Raji (cell line): Measurements from ENCODE around the gene GRIA4.

Experiments used
- POLR2A ChIP-seq: IDR thresholded peaks from 2 replicates; pipeline ENCODE4 v1.6.1; 2011; ENCODE audit warnings: low read depth, low read length, control low read depth; ENCODE audit not compliant: insufficient read depth

GRIA4 gene

GRCh38 chr11:105609832-105610781 lies at the start of gene GRIA4:
Gene GRIA4 (plus strand): TSS chr11:105610073. CDS start chr11:105610998, 925 bp downstream.
- no peak for TF ChIP-seq POLR2A

GRCh38 chr11:105573091-105573490 lies 36.8 kb upstream of the GRIA4 start:
- no peak for TF ChIP-seq POLR2A

- no peak for TF ChIP-seq POLR2A
These were observed 34.9 kb upstream of the GRIA4 start for GRCh38 chr11:105574974-105575373.

- TF ChIP-seq POLR2A: no peak
These were observed 32.2 kb upstream of the GRIA4 start for GRCh38 chr11:105577641-105578040.

- no peak for TF ChIP-seq POLR2A
These were observed 30.8 kb upstream of the GRIA4 start for GRCh38 chr11:105579111-105579510.

- TF ChIP-seq POLR2A: no peak
These were observed 27.4 kb upstream of the GRIA4 start for GRCh38 chr11:105582497-105582896.

GRCh38 chr11:105588001-105588400 lies 21.9 kb upstream of the GRIA4 start:
- TF ChIP-seq POLR2A: no peak

- no peak for TF ChIP-seq POLR2A
These were observed 20.5 kb upstream of the GRIA4 start for GRCh38 chr11:105589346-105589745.

- no peak for TF ChIP-seq POLR2A
These were observed 17.8 kb upstream of the GRIA4 start for GRCh38 chr11:105592035-105592434.

- no peak for TF ChIP-seq POLR2A
These were observed 11.5 kb upstream of the GRIA4 start for GRCh38 chr11:105598371-105598770.

GRCh38 chr11:105603156-105603555 lies 6.7 kb upstream of the GRIA4 start:
- TF ChIP-seq POLR2A: no peak

- no peak for TF ChIP-seq POLR2A
These were observed 512 bp upstream of the GRIA4 start for GRCh38 chr11:105609341-105609781.

GRCh38 chr11:105610871-105611571 lies 1.1 kb downstream of the GRIA4 start:
- no peak for TF ChIP-seq POLR2A

GRCh38 chr11:105611572-105612441 lies 1.9 kb downstream of the GRIA4 start:
- no peak for TF ChIP-seq POLR2A

- TF ChIP-seq POLR2A: no peak
These were observed 2.9 kb downstream of the GRIA4 start for GRCh38 chr11:105612771-105613170.
